Natural killer cell (primary cell): ENCODE results near the gene TGFBR3. TPM values are rescaled to one million over a fixed set of nuclear protein-coding genes. Genes with fewer than 3 reads are reported as not detected.

Experiments used
- ATAC-seq, 3 donors: fragments of 150-1000 bp in 2 of 3; fragments of 200-7000 bp in 1 of 3; cut with Tn5 transposase; 1 replicate in 1 of 3; 2 replicates in 2 of 3; pipeline ENCODE4 v1.10.0; 2021; ENCODE audit warnings: mild to moderate bottlenecking in 2 of 3, moderate library complexity in 2 of 3
- DNase-seq, 2 donors: peaks; one replicate each; pipeline versions ENCODE4 v3.0.0 to v3.0.0-alpha.2; 2013 to 2021; ENCODE audit warnings: mixed read lengths in 1 of 2
- H3K27ac ChIP-seq: one replicate; pipeline ENCODE4 v1.5.1; 2013; ENCODE audit warnings: mild to moderate bottlenecking, low read length
- H3K27me3 ChIP-seq: one replicate; pipeline ENCODE4 v1.6.1; 2013; ENCODE audit warnings: low read length; ENCODE audit not compliant: control insufficient read depth, insufficient read depth
- H3K36me3 ChIP-seq: one replicate; pipeline ENCODE4 v1.6.1; 2013; ENCODE audit warnings: low read length; ENCODE audit not compliant: control insufficient read depth, insufficient read depth
- H3K4me1 ChIP-seq: one replicate; pipeline ENCODE4 v1.6.1; 2013; ENCODE audit warnings: low read length; ENCODE audit not compliant: control insufficient read depth, insufficient read depth
- H3K4me3 ChIP-seq: one replicate; pipeline ENCODE4 v1.5.1; 2013; ENCODE audit warnings: low read length
- H3K9me3 ChIP-seq: one replicate; pipeline ENCODE4 v1.6.1; 2013; ENCODE audit warnings: low read length; ENCODE audit not compliant: control insufficient read depth, insufficient read depth
- H3K27ac Mint-ChIP-seq, 2 donors: one replicate each; pipeline ENCODE4 v1.8.0; 2022; ENCODE audit warnings: mild to moderate bottlenecking in 2 of 2, mixed read lengths in 2 of 2, moderate library complexity in 1 of 2
- H3K27me3 Mint-ChIP-seq, 2 donors: one replicate each; pipeline ENCODE4 v1.8.0; 2022; ENCODE audit warnings: low read depth in 2 of 2, mixed read lengths in 2 of 2
- H3K36me3 Mint-ChIP-seq: one replicate; pipeline ENCODE4 v1.8.0; 2022; ENCODE audit warnings: mixed read lengths
- H3K4me1 Mint-ChIP-seq, 2 donors: one replicate each; pipeline ENCODE4 v1.8.0; 2022; ENCODE audit warnings: mixed read lengths in 2 of 2
- H3K4me3 Mint-ChIP-seq: one replicate; pipeline ENCODE4 v1.8.0; 2022; ENCODE audit warnings: mild to moderate bottlenecking, moderate library complexity, mixed read lengths
- H3K9me3 Mint-ChIP-seq, 2 donors: one replicate each; pipeline ENCODE4 v1.8.0; 2022; ENCODE audit warnings: mixed read lengths in 2 of 2
- WGBS: methylation state at CpG from one replicate; pipeline ENCODE4 v1.1.7; 2013; ENCODE audit warnings: missing lambda C conversion rate; ENCODE audit not compliant: insufficient coverage; 5-methylcytosine and 5-hydroxymethylcytosine counted together
- intact Hi-C: fragments of 100-400 bp; cut with micrococcal nuclease; formaldehyde crosslinking; loops from one replicate; pipeline ENCODE4 v1.14.2; 2022
- total RNA-seq, 4 donors: library from RNA; stranded (reverse); fragments of 120-200 nt in 1 of 4; gene quantifications; one replicate each; pipeline versions ENCODE4 v1.2.3 to v1.2.4, GENCODE V29; 2013 to 2022
- TF ChIP-seq, protein P1 (sequence below): fragments of 200-600 bp; IDR thresholded peaks from one replicate; pipeline ENCODE4 v1.8.0; 2022; ENCODE audit warnings: antibody characterized with exemption

The TGFBR3 gene
- total RNA-seq, 3 donors from 2014 or later (not counting 1 experiment from before 2014, with no cell fraction given), result 225 to 274 (median 243) TPM

DNA sequence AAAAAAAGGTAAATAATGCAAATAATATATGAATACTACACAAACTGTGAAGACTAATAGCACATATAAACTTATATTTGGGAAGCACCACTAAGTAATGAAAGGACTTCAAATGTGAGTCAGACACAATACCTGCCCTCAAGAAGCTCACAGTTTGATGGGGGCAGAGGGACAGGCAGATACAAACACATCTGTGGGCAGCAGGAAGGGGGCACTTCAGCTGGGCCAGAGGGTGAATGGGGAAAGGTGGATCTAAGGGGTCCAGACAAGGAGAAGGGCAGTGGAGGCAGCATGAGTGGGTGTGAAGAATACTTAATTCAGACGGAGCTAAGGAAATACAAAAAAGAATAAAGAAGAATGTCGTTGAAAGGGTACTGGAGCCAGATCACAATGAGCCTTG lies 114.2 kb downstream of the TGFBR3 start:
- Mint-ChIP-seq H3K36me3 (peaks cover 8% of the 10 kb centered on the region), H3K4me3 (peak overlapping the region; percentile 13), H3K27me3 (no peaks in the 10 kb centered on the region), H3K27ac (peak overlapping the region; percentile 80 to 89), H3K9me3 (no peaks in the 10 kb centered on the region), H3K4me1 (peaks cover 69 to 79% of the 10 kb centered on the region in 2 donors)
- Histone ChIP-seq H3K27ac (no peak overlapping the region), H3K4me3 (no peak overlapping the region), H3K4me1 (peaks cover 30% of the 10 kb centered on the region), H3K27me3 (no peaks in the 10 kb centered on the region), H3K36me3 (peaks cover 5% of the 10 kb centered on the region), H3K9me3 (no peaks in the 10 kb centered on the region)
- TF ChIP-seq, protein P1, sequence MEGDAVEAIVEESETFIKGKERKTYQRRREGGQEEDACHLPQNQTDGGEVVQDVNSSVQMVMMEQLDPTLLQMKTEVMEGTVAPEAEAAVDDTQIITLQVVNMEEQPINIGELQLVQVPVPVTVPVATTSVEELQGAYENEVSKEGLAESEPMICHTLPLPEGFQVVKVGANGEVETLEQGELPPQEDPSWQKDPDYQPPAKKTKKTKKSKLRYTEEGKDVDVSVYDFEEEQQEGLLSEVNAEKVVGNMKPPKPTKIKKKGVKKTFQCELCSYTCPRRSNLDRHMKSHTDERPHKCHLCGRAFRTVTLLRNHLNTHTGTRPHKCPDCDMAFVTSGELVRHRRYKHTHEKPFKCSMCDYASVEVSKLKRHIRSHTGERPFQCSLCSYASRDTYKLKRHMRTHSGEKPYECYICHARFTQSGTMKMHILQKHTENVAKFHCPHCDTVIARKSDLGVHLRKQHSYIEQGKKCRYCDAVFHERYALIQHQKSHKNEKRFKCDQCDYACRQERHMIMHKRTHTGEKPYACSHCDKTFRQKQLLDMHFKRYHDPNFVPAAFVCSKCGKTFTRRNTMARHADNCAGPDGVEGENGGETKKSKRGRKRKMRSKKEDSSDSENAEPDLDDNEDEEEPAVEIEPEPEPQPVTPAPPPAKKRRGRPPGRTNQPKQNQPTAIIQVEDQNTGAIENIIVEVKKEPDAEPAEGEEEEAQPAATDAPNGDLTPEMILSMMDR, result no peak
- 89% methylated on average over 2 of the region's 2 CpGs for WGBS
- DNase-seq (no peak), ATAC-seq (no peak)
- intact Hi-C loops, result no loop called here

DNA sequence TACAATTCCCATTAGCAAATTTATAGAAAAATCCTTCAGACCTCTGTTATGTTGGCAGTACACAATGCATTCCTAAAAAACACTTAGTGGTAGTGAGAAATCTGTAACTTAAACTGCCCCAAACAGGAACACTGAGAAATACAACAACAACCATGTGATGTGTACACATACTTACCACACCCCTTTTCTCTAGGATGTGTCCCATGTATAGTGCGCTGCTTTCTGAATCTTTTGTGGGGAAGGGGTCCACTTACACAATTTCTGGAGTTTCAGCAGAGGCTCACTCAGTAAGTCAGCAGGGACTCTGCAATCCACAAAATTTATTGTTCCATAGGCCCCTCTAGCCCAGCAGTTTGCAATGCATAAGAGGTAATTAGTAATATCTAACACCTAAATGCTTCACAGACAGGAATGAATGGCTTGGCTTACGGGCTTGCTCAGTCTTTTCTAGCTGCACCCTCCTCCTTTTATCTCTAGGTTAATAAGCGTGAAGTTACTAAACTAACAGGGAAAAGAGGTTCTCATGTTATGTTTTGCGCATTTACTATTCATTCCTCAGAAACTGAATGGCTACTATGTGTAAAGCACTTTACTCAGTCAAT lies 115.2 kb downstream of the TGFBR3 start:
- ATAC-seq (no peak), DNase-seq (no peak)
- intact Hi-C loops, result no loop called here
- Mint-ChIP-seq H3K9me3 (no peaks in the 10 kb centered on the region), H3K4me1 (peaks cover 69 to 79% of the 10 kb centered on the region in 2 donors), H3K27ac (peak overlapping the region; percentile 88 to 89), H3K4me3 (no peak overlapping the region), H3K36me3 (peaks cover 8% of the 10 kb centered on the region), H3K27me3 (no peaks in the 10 kb centered on the region)
- Histone ChIP-seq H3K9me3 (no peaks in the 10 kb centered on the region), H3K4me3 (no peak overlapping the region), H3K27ac (no peak overlapping the region), H3K27me3 (no peaks in the 10 kb centered on the region), H3K36me3 (peaks cover 5% of the 10 kb centered on the region), H3K4me1 (peaks cover 30% of the 10 kb centered on the region)
- WGBS, result 92% methylated on average over 2 of the region's 4 CpGs
- TF ChIP-seq, protein P1, result no peak

DNA sequence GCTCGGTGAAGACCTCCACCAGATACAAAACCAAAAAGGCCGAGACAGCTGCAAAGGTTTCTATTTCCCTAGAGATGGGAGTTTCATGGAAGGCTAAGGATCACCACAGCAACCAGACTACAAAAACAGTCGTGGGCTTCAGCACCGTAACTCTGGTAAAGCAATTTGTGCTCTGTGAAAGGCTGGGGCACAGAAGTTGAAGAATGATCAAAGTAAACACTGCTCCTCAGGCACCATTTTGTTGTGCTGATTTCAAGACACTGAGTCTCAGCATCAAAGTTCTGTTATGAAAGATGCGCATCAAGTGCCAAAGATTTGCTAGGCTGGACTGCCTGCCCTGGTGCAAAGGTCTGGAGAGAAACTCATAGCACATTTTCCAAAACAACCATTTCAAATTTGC lies 116.2 kb downstream of the TGFBR3 start:
- Mint-ChIP-seq H3K27me3 (no peaks in the 10 kb centered on the region), H3K27ac (peak overlapping the region; percentile 88 to 89), H3K4me1 (peaks cover 69 to 79% of the 10 kb centered on the region in 2 donors), H3K36me3 (peaks cover 15% of the 10 kb centered on the region), H3K9me3 (no peaks in the 10 kb centered on the region), H3K4me3 (no peak overlapping the region)
- WGBS, result 94% methylated on average over 5 of the region's 5 CpGs
- DNase-seq, result no peak
- no peak overlapping the region for H3K4me3 ChIP-seq
- peaks cover 21% of the 10 kb centered on the region for H3K4me1 ChIP-seq
- peaks cover 10% of the 10 kb centered on the region for H3K36me3 ChIP-seq
- no peaks in the 10 kb centered on the region for H3K27me3 ChIP-seq
- ATAC-seq, result peak in 1 of 3 donors; percentile 15
- no peaks in the 10 kb centered on the region for H3K9me3 ChIP-seq
- TF ChIP-seq, protein P1, result no peak
- intact Hi-C loops, result loop anchor here (5.0 kb wide), 1 partner anchor 42 kb away; no protein-coding TSS in a partner anchor
- H3K27ac ChIP-seq, result no peak overlapping the region
